AG04449 (cell line): Measurements from ENCODE around the gene OCIAD1.
"Not testable (repeated sequence)": the region's sequence is repeated elsewhere in the genome, so short reads cannot be mapped to it uniquely, and the experiment has no call there.

Experiments
- CTCF ChIA-PET: fragments of 350-600 bp; formaldehyde crosslinking; extraction: SDS; loops from one replicate; lab custom pipeline; 2021; ENCODE audit warnings: antibody characterized with exemption; lab: Yijun Ruan, JAX
- POLR2A ChIA-PET: fragments of 400-600, 350-600 bp; formaldehyde crosslinking; extraction: SDS; loops from one replicate; lab custom pipeline; 2020; ENCODE audit warnings: antibody characterized with exemption, inconsistent platforms; lab: Yijun Ruan, JAX
- DNase-seq: peaks from one replicate; pipeline ENCODE4 v3.0.0-alpha.2; 2010; ENCODE audit warnings: low read depth, low spot score
- H3K4me3 ChIP-seq: 2 replicates; pipeline ENCODE4 v1.5.1; 2011; ENCODE audit warnings: low read depth, mild to moderate bottlenecking, control low read depth, low read length
- CTCF ChIP-seq: IDR thresholded peaks from one replicate; pipeline ENCODE4 v1.5.1; 2011; ENCODE audit warnings: mild to moderate bottlenecking, moderate library complexity, low read length, control low read depth, inconsistent platforms; ENCODE audit not compliant: insufficient read depth; ENCODE audit errors: missing control alignments

Gene OCIAD1

GRCh38 chr4:48877827-48878535 lies 47.1 kb downstream of the OCIAD1 start:
- ChIA-PET CTCF (no interaction called here), POLR2A (no interaction called here)
- TF ChIP-seq CTCF = no peak
- H3K4me3 ChIP-seq = no peak overlapping the region
- no peak for DNase-seq

- ChIA-PET CTCF (interaction anchor here (1.1 kb wide), 1 partner anchor 16 kb away, joined by 4 read pairs; no protein-coding TSS in a partner anchor), POLR2A (no interaction called here)
Measured at GRCh38 chr4:48879561-48880442, 48.9 kb downstream of the OCIAD1 start.

GRCh38 chr4:48881646-48882045 lies 50.8 kb downstream of the OCIAD1 start:
- H3K4me3 ChIP-seq, CTCF ChIA-PET, DNase-seq, POLR2A ChIA-PET: not testable (repeated sequence)

More at GRCh38 chr4:48879561-48880442, 48.9 kb downstream of the OCIAD1 start:
- no peak overlapping the region for H3K4me3 ChIP-seq
- no peak for DNase-seq
- TF ChIP-seq CTCF = no peak

GRCh38 chr4:48889750-48890149 lies 58.9 kb downstream of the OCIAD1 start:
- DNase-seq, POLR2A ChIA-PET, H3K4me3 ChIP-seq, CTCF ChIA-PET: not testable (repeated sequence)

GRCh38 chr4:48891028-48891619 lies 60.2 kb downstream of the OCIAD1 start:
- TF ChIP-seq CTCF = no peak
- POLR2A ChIA-PET = no interaction called here
- H3K4me3 ChIP-seq = no peak overlapping the region
- DNase-seq = no peak
- CTCF ChIA-PET = interaction anchor here (0.7 to 1.1 kb wide), 3 partner anchors 10 to 73 kb away, joined by 3 to 5 read pairs (median 4); no protein-coding TSS in a partner anchor

- no peak for TF ChIP-seq CTCF
- no peak for DNase-seq
- POLR2A ChIA-PET = no interaction called here
- CTCF ChIA-PET = no interaction called here
- H3K4me3 ChIP-seq = no peak overlapping the region
Measured at GRCh38 chr4:48896845-48897244, 66.0 kb downstream of the OCIAD1 start.
